ENCODE results near the gene TMEM184A. TPM values are rescaled to one million over a fixed set of nuclear protein-coding genes. Genes with fewer than 3 reads are reported as not detected.

Gene TMEM184A
- total and polyA plus RNA-seq, 2 experiments from 2014 or later, result 0.18 to 0.66 TPM

- TF ChIP-seq ZNF462 (CRISPR knock-in tag; IDR thresholded peaks at IDR 0.05) (no peak), ZNF331 (CRISPR knock-in tag; IDR thresholded peaks at IDR 0.05; ENCODE audit: low read depth) (no peak)
Measured at GRCh38 chr7:1595636-1596035, 39.6 kb upstream of the TMEM184A start (continued).

GRCh38 chr7:1595027-1595426, 39.0 kb upstream of the TMEM184A start:
- Mint-ChIP-seq H3K4me1 (peaks cover 4% of the 10 kb centered on the region; the same call in 2 of the 3 replicates), H3K27me3 (ENCODE audit: insufficient read depth, low read depth, poor library complexity) (peaks cover 17% of the 10 kb centered on the region), H3K4me3 (no peak overlapping the region), H3K36me3 (ENCODE audit: low read depth) (no peaks in the 10 kb centered on the region; the same call in 2 of the 3 replicates), H3K9me3 (no peaks in the 10 kb centered on the region; the same call in 2 of the 3 replicates), H3K27ac (no peak overlapping the region)
- Histone ChIP-seq H4K20me1 (replicated peaks; ENCODE audit: insufficient read depth) (no peaks in the 10 kb centered on the region), H3K27me3 (ENCODE audit: insufficient read depth) (no peaks in the 10 kb centered on the region), H3K4me2 (no peak overlapping the region), H3K9me2 (ENCODE audit: insufficient read depth) (no peaks in the 10 kb centered on the region), H3K36me3 (ENCODE audit: insufficient read depth) (no peaks in the 10 kb centered on the region), H3F3A (replicated peaks; ENCODE audit: low read depth) (no peaks in the 10 kb centered on the region), H3K79me2 (replicated peaks; ENCODE audit: insufficient read depth) (no peaks in the 10 kb centered on the region), H3K4me1 (ENCODE audit: insufficient read depth) (no peaks in the 10 kb centered on the region), H3K4me3 (no peak overlapping the region), H2AFZ (no peak overlapping the region), H3K27ac (ENCODE audit: low read depth) (no peak overlapping the region)
- ATAC-seq (no peak), DNase-seq (ENCODE audit: low spot score) (no peak)
- TF ChIP-seq EZH2phosphoT487 (IDR thresholded peaks at IDR 0.05; ENCODE audit: unreplicated experiment), result no peak

GRCh38 chr7:1593904-1594421, 38.0 kb upstream of the TMEM184A start:
- Mint-ChIP-seq H3K27me3 (ENCODE audit: insufficient read depth, low read depth, poor library complexity) (peaks cover 17% of the 10 kb centered on the region), H3K4me1 (peaks cover 4% of the 10 kb centered on the region; the same call in 2 of the 3 replicates), H3K4me3 (no peak overlapping the region), H3K9me3 (peaks cover 7% of the 10 kb centered on the region), H3K36me3 (ENCODE audit: low read depth) (peaks cover 7% of the 10 kb centered on the region; the same call in 2 of the 3 replicates), H3K27ac (no peak overlapping the region)
- H2AFZ ChIP-seq, result no peak overlapping the region
- no peak overlapping the region for H3K4me2 ChIP-seq
- H3K79me2 ChIP-seq (replicated peaks; ENCODE audit: insufficient read depth), result no peaks in the 10 kb centered on the region
- DNase-seq (ENCODE audit: low spot score) (no peak), ATAC-seq (no peak)
- no peak overlapping the region for H3K27ac ChIP-seq (ENCODE audit: low read depth)
- no peak overlapping the region for H3K4me3 ChIP-seq
- no peaks in the 10 kb centered on the region for H4K20me1 ChIP-seq (replicated peaks; ENCODE audit: insufficient read depth)
- H3K27me3 ChIP-seq (ENCODE audit: insufficient read depth), result no peaks in the 10 kb centered on the region
- no peaks in the 10 kb centered on the region for H3K9me2 ChIP-seq (ENCODE audit: insufficient read depth)
- no peaks in the 10 kb centered on the region for H3K4me1 ChIP-seq (ENCODE audit: insufficient read depth)
- no peaks in the 10 kb centered on the region for H3F3A ChIP-seq (replicated peaks; ENCODE audit: low read depth)
- no peaks in the 10 kb centered on the region for H3K36me3 ChIP-seq (ENCODE audit: insufficient read depth)
- TF ChIP-seq EZH2phosphoT487 (IDR thresholded peaks at IDR 0.05; ENCODE audit: unreplicated experiment) (no peak), STAT1 (IDR thresholded peaks at IDR 0.05; ENCODE audit: unreplicated experiment) (no peak), ZNF331 (CRISPR knock-in tag; IDR thresholded peaks at IDR 0.05; ENCODE audit: low read depth) (no peak), JUNB (IDR thresholded peaks at IDR 0.05; ENCODE audit: unreplicated experiment) (no peak), EZH2 (IDR thresholded peaks at IDR 0.05; ENCODE audit: low read depth, unreplicated experiment) (no peak), CREB1 (CRISPR knock-in tag; IDR thresholded peaks at IDR 0.05; ENCODE audit: low read depth) (no peak), CTCF (conservative IDR thresholded peaks at IDR 0.05; ENCODE audit: low read depth in 2 of 2) (no peak)
